Pancreas (tissue), 10 donors: Measurements from ENCODE around the gene RXRA. TPM values are rescaled to one million over a fixed set of nuclear protein-coding genes. Genes with fewer than 3 reads are reported as not detected.

ENCODE experiments used
- ATAC-seq, 4 donors: fragments of 200-7000 bp; cut with Tn5 transposase; one replicate each; pipeline versions ENCODE4 v1.8.0 to v1.9.1; 2020; ENCODE audit warnings: mild to moderate bottlenecking in 4 of 4, moderate library complexity in 4 of 4
- DNase-seq, 6 donors: peaks; one replicate each; pipeline ENCODE4 v3.0.0-alpha.2; 2020
- FAIRE-seq: peaks from 2 replicates; lab custom pipeline; 2012; peaks lifted over from hg19 to GRCh38; lab: Jason Lieb, UNC
- H3K27ac ChIP-seq, 4 donors: fragments of 200-600 bp; sonication (generic); 1 replicate in 3 of 4; 2 replicates in 1 of 4; pipeline versions ENCODE4 v1.5.0 to v1.8.0; 2020
- H3K27me3 ChIP-seq, 4 donors: fragments of 200-600 bp; one replicate each; pipeline ENCODE4 v1.8.0; 2021
- H3K36me3 ChIP-seq, 3 donors: fragments of 200-600 bp; sonication (generic) in 1 of 3; one replicate each; pipeline versions ENCODE4 v1.5.0 to v1.8.0; 2020 to 2021
- H3K4me1 ChIP-seq, 3 donors: fragments of 200-600 bp; one replicate each; pipeline ENCODE4 v1.8.0; 2021
- H3K4me3 ChIP-seq, 4 donors: fragments of 200-600 bp; sonication (generic) in 2 of 4; one replicate each; pipeline versions ENCODE4 v1.5.0 to v1.8.0; 2020 to 2021
- H3K9me3 ChIP-seq, 4 donors: fragments of 200-600 bp; one replicate each; pipeline ENCODE4 v1.8.0; 2021
- CTCF ChIP-seq, 4 donors: fragments of 200-600 bp; sonication (generic) in 3 of 4; IDR thresholded peaks; one replicate each; pipeline versions ENCODE4 v1.5.0 to v1.8.0; 2021; ENCODE audit warnings: antibody characterized with exemption in 4 of 4
- WGBS, 2 donors: extraction: QIAGEN DNeasy Blood & Tissue Kit; methylation state at CpG; one replicate each; pipeline ENCODE4 v1.1.7; 2013; 5-methylcytosine and 5-hydroxymethylcytosine counted together
- intact Hi-C, 3 donors: fragments of 100-400 bp; cut with DNase I; formaldehyde crosslinking; loops; one replicate each; pipeline versions ENCODE4 v1.11.1 to v1.14.2; 2022
- polyA plus RNA-seq, 2 donors: library from polyadenylated mRNA; stranded (reverse); fragments of 200-250 nt; gene quantifications; one replicate each; pipeline ENCODE4 v1.2.3, GENCODE V29; 2013
- total RNA-seq, 6 donors: library from RNA; stranded (reverse); fragmentation: NEBNext Ultra II Directional in 4 of 6; extraction: Animal tissue kit (Norgen Biotek cat#: 25700) in 4 of 6; gene quantifications; one replicate each; pipeline versions ENCODE4 v1.2.1 to v1.2.4, GENCODE V29; 2021 to 2023
- donor health status: healthy with polysubstance abuse.
- donor health status: DM: no; HTN: no; CAD: no; lungs with moderate emphysema.
- donor health status: DM: no; HTN: no; CAD: no.
- donor health status: control.
- donor health status: control.
- donor health status: Bipolar disorder and iron deficiency.
- donor health status: DM: yes; HTN: yes; CAD: no.
- donor health status: DM: no; HTN: no; CAD: no.
- donor health status: DM: no; HTN: no; CAD: no.
- donor health status: DM: yes; HTN: yes; CAD: no.

Gene RXRA
- total and polyA plus RNA-seq, 8 donors, result 20.2 to 35.1 (median 22.9) TPM

- WGBS, 2 donors, result 82 to 89% methylated on average over 12 to 13 of the region's 13 CpGs
- Histone ChIP-seq H3K4me3 (no peak overlapping the region), H3K27ac (no peak overlapping the region), H3K9me3 (no peaks in the 10 kb centered on the region), H3K4me1 (peaks cover 34 to 54% (median 53%) of the 10 kb centered on the region in 3 donors), H3K27me3 (no peaks in the 10 kb centered on the region), H3K36me3 (no peaks in the 10 kb centered on the region)
- peak in 2 of 6 donors; percentile 45 to 76 for DNase-seq
- no peak for ATAC-seq
- no peak for TF ChIP-seq CTCF (IDR thresholded peaks at IDR 0.05)
- FAIRE-seq, result no peak
- intact Hi-C loops, result loop anchor here in 1 of 3 donors (10.0 kb wide), 1 partner anchor 93 kb away; no protein-coding TSS in a partner anchor
Measured at GRCh38 chr9:134332266-134332665, 6.0 kb downstream of the RXRA start.

GRCh38 chr9:134332841-134333233 lies 6.6 kb downstream of the RXRA start:
- DNase-seq, result peak in 2 of 6 donors; percentile 32 to 63
- Histone ChIP-seq H3K9me3 (no peaks in the 10 kb centered on the region), H3K4me1 (peaks cover 38 to 54% (median 49%) of the 10 kb centered on the region in 3 donors), H3K36me3 (no peaks in the 10 kb centered on the region), H3K27ac (peak overlapping the region in 1 of 4 donors; percentile 12), H3K27me3 (no peaks in the 10 kb centered on the region), H3K4me3 (no peak overlapping the region)
- intact Hi-C loops, result loop anchor here in 1 of 3 donors (10.0 kb wide), 1 partner anchor 92 kb away; no protein-coding TSS in a partner anchor
- FAIRE-seq, result no peak
- 68 to 81% methylated on average over 8 of the region's 8 CpGs for WGBS, 2 donors
- TF ChIP-seq CTCF (IDR thresholded peaks at IDR 0.05), result no peak
- no peak for ATAC-seq

- intact Hi-C loops, result loop anchor here in 1 of 3 donors (10.0 kb wide), 1 partner anchor 91 kb away; no protein-coding TSS in a partner anchor
- WGBS, 2 donors, result 51 to 52% methylated on average over 23 to 24 of the region's 24 CpGs
- Histone ChIP-seq H3K27me3 (no peaks in the 10 kb centered on the region), H3K36me3 (no peaks in the 10 kb centered on the region), H3K4me3 (no peak overlapping the region), H3K9me3 (no peaks in the 10 kb centered on the region), H3K27ac (peak overlapping the region in 2 of 4 donors; percentile 12 to 44), H3K4me1 (peaks cover 42 to 54% (median 48%) of the 10 kb centered on the region in 3 donors)
- FAIRE-seq, result no peak
- TF ChIP-seq CTCF (IDR thresholded peaks at IDR 0.05), result no peak
- ATAC-seq, result peak in 3 of 4 donors; percentile 7 to 39 (median 33)
- peak in 2 of 6 donors; percentile 62 to 83 for DNase-seq
Measured at GRCh38 chr9:134333234-134333873, 7.1 kb downstream of the RXRA start.

- Histone ChIP-seq H3K36me3 (no peaks in the 10 kb centered on the region), H3K4me3 (no peak overlapping the region), H3K9me3 (no peaks in the 10 kb centered on the region), H3K27ac (peak overlapping the region in 1 of 4 donors; percentile 44), H3K27me3 (no peaks in the 10 kb centered on the region), H3K4me1 (peaks cover 42 to 52% (median 50%) of the 10 kb centered on the region in 3 donors)
- TF ChIP-seq CTCF (IDR thresholded peaks at IDR 0.05), result no peak
- FAIRE-seq (no peak), DNase-seq (peak in 2 of 6 donors; percentile 39 to 69), ATAC-seq (no peak)
- intact Hi-C loops, result loop anchor here in 1 of 3 donors (10.0 kb wide), 1 partner anchor 91 kb away; no protein-coding TSS in a partner anchor
- WGBS, 2 donors, result 75 to 76% methylated on average over 15 to 16 of the region's 16 CpGs
Measured at GRCh38 chr9:134333874-134334581, 7.8 kb downstream of the RXRA start.
